GM12891 (cell line): ENCODE results near the gene SCN9A.
"Not testable (repeated sequence)": the region's sequence is repeated elsewhere in the genome, so short reads cannot be mapped to it uniquely, and the experiment has no call there.

Experiments
- PAX5 ChIP-seq: IDR thresholded peaks from 2 replicates; pipeline ENCODE4 v1.6.1; 2011; ENCODE audit warnings: low read length, moderate library complexity, mild to moderate bottlenecking; ENCODE audit not compliant: insufficient read depth, severe bottlenecking
- POLR2A ChIP-seq: IDR thresholded peaks from 2 replicates; pipeline ENCODE4 v1.6.1; 2011; ENCODE audit warnings: low read depth, low read length, control low read depth
- POLR2AphosphoS5 ChIP-seq: IDR thresholded peaks from 2 replicates; pipeline ENCODE4 v1.6.1; 2011; ENCODE audit warnings: low read depth, low read length, control low read depth
- POU2F2 ChIP-seq: IDR thresholded peaks from 2 replicates; pipeline ENCODE4 v1.6.1; 2011; ENCODE audit warnings: low read depth, mild to moderate bottlenecking, control low read depth, low read length, moderate library complexity
- SPI1 ChIP-seq: IDR thresholded peaks from 2 replicates; pipeline ENCODE4 v1.6.1; 2011; ENCODE audit warnings: low read depth, low read length, control low read depth
- TAF1 ChIP-seq: IDR thresholded peaks from 2 replicates; pipeline ENCODE4 v1.6.1; 2011; ENCODE audit warnings: low read depth, low read length, control low read depth

- not testable (repeated sequence) for TF ChIP-seq POLR2AphosphoS5, POLR2A, TAF1, POU2F2, SPI1, PAX5
Measured at GRCh38 chr2:166407746-166408145, 32.0 kb upstream of the SCN9A start.
